ENCODE data around the gene FMR1NB. TPM values are rescaled to one million over a fixed set of nuclear protein-coding genes. Genes with fewer than 3 reads are reported as not detected.

Gene FMR1NB
- total and polyA plus RNA-seq, 2 of the 13 experiments (the other 11 are each of a cell fraction or from before 2014, with no cell fraction given), result not detected

DNA sequence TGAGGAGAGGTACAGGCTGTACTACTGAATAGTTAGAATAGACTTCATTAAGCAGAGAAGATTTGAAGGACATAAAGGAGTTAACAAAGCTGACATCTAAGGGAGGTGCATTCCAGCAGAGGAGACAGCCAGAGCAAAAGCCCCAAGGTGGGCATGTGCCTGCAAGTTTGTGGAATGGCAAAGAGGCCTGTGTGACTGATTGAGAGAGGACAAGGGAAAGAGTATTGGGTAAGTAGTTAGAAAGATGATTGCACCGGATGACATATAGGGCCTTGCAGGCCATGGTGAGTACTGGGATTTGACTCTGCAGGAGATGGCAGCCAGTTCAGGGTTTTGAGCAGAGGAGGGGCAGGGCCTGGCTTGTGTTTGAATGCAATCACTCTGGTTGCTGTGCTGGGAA, 55.9 kb downstream of the FMR1NB start:
- intact Hi-C loops (cut with micrococcal nuclease; ENCODE audit: unreplicated experiment), result no loop called here
- no TSS peak for BruUV-seq (replicated peaks)
- in situ Hi-C loops (cut with HindIII; ENCODE audit: extremely low pct_ligation_motif_present, low pct_unique_long_range_greater_than_20kb), result no loop called here
- 77% methylated on average over 1 of the region's 1 CpG for WGBS (ENCODE audit: low lambda C conversion rate)
- Histone ChIP-seq H4K20me1 (ENCODE audit: insufficient read depth, low read length) (no peaks in the 10 kb centered on the region), H3K27me3 (ENCODE audit: control insufficient read depth in 1 of 2, insufficient read depth in 2 of 2, low read length in 2 of 2) (no peaks in the 10 kb centered on the region), H3K79me2 (ENCODE audit: insufficient read depth, low read length) (no peaks in the 10 kb centered on the region), H2AFZ (ENCODE audit: low read length) (no peak overlapping the region), H3K9me3 (ENCODE audit: low read length) (no peaks in the 10 kb centered on the region), H3K9ac (ENCODE audit: insufficient read depth, low read depth, low read length) (no peak overlapping the region), H3K27ac (ENCODE audit: extremely low read length, insufficient read depth, low read length) (no peak overlapping the region), H3K36me3 (replicated peaks in 1 of 2; ENCODE audit: control insufficient read depth in 1 of 2, insufficient read depth in 2 of 2, low read length in 2 of 2) (no peaks in the 10 kb centered on the region), H3K4me1 (ENCODE audit: insufficient read depth, low read length) (no peaks in the 10 kb centered on the region), H3K4me2 (ENCODE audit: low read depth, low read length) (no peak overlapping the region), H3K4me3 (replicated peaks in 1 of 3; ENCODE audit: insufficient read depth in 1 of 3, low read depth in 2 of 3, low read length in 3 of 3) (no peak overlapping the region)
- ChIA-PET CTCF (ENCODE audit: low intra/inter-chr PET ratio, low total read pairs) (no interaction called here), POLR2A (no interaction called here)
- no peak for FAIRE-seq
- no peak for ATAC-seq
- no peak for DNase-seq (ENCODE audit: low spot score)
- TF ChIP-seq ZNF550 (CRISPR knock-in tag; IDR thresholded peaks at IDR 0.05; ENCODE audit: borderline replicate concordance), result no peak
- TF ChIP-seq ZNF75D (CRISPR knock-in tag; IDR thresholded peaks at IDR 0.05; ENCODE audit: borderline replicate concordance), result no peak
- TF ChIP-seq, protein P1, sequence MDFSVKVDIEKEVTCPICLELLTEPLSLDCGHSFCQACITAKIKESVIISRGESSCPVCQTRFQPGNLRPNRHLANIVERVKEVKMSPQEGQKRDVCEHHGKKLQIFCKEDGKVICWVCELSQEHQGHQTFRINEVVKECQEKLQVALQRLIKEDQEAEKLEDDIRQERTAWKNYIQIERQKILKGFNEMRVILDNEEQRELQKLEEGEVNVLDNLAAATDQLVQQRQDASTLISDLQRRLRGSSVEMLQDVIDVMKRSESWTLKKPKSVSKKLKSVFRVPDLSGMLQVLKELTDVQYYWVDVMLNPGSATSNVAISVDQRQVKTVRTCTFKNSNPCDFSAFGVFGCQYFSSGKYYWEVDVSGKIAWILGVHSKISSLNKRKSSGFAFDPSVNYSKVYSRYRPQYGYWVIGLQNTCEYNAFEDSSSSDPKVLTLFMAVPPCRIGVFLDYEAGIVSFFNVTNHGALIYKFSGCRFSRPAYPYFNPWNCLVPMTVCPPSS (IDR thresholded peaks at IDR 0.05), result no peak
- TF ChIP-seq, protein P2, sequence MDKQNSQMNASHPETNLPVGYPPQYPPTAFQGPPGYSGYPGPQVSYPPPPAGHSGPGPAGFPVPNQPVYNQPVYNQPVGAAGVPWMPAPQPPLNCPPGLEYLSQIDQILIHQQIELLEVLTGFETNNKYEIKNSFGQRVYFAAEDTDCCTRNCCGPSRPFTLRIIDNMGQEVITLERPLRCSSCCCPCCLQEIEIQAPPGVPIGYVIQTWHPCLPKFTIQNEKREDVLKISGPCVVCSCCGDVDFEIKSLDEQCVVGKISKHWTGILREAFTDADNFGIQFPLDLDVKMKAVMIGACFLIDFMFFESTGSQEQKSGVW (CRISPR knock-in tag; IDR thresholded peaks at IDR 0.05; ENCODE audit: borderline replicate concordance), result no peak
- TF ChIP-seq PHF8 (CRISPR knock-in tag; IDR thresholded peaks at IDR 0.05), result no peak
- TF ChIP-seq, protein P3, sequence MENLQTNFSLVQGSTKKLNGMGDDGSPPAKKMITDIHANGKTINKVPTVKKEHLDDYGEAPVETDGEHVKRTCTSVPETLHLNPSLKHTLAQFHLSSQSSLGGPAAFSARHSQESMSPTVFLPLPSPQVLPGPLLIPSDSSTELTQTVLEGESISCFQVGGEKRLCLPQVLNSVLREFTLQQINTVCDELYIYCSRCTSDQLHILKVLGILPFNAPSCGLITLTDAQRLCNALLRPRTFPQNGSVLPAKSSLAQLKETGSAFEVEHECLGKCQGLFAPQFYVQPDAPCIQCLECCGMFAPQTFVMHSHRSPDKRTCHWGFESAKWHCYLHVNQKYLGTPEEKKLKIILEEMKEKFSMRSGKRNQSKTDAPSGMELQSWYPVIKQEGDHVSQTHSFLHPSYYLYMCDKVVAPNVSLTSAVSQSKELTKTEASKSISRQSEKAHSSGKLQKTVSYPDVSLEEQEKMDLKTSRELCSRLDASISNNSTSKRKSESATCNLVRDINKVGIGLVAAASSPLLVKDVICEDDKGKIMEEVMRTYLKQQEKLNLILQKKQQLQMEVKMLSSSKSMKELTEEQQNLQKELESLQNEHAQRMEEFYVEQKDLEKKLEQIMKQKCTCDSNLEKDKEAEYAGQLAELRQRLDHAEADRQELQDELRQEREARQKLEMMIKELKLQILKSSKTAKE (CRISPR knock-in tag; IDR thresholded peaks at IDR 0.05; ENCODE audit: borderline replicate concordance), result no peak
- no peak for TF ChIP-seq KLF12 (CRISPR knock-in tag; IDR thresholded peaks at IDR 0.05; ENCODE audit: borderline replicate concordance)
- no peak for TF ChIP-seq ZNF382 (CRISPR knock-in tag; IDR thresholded peaks at IDR 0.05; ENCODE audit: borderline replicate concordance)
- TF ChIP-seq SP1 (IDR thresholded peaks at IDR 0.05), result no peak
- no peak for TF ChIP-seq SP1 (CRISPR knock-in tag; IDR thresholded peaks at IDR 0.05)
- TF ChIP-seq, protein P4, sequence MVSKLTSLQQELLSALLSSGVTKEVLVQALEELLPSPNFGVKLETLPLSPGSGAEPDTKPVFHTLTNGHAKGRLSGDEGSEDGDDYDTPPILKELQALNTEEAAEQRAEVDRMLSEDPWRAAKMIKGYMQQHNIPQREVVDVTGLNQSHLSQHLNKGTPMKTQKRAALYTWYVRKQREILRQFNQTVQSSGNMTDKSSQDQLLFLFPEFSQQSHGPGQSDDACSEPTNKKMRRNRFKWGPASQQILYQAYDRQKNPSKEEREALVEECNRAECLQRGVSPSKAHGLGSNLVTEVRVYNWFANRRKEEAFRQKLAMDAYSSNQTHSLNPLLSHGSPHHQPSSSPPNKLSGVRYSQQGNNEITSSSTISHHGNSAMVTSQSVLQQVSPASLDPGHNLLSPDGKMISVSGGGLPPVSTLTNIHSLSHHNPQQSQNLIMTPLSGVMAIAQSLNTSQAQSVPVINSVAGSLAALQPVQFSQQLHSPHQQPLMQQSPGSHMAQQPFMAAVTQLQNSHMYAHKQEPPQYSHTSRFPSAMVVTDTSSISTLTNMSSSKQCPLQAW (CRISPR knock-in tag; IDR thresholded peaks at IDR 0.05), result no peak
- TF ChIP-seq, protein P5, sequence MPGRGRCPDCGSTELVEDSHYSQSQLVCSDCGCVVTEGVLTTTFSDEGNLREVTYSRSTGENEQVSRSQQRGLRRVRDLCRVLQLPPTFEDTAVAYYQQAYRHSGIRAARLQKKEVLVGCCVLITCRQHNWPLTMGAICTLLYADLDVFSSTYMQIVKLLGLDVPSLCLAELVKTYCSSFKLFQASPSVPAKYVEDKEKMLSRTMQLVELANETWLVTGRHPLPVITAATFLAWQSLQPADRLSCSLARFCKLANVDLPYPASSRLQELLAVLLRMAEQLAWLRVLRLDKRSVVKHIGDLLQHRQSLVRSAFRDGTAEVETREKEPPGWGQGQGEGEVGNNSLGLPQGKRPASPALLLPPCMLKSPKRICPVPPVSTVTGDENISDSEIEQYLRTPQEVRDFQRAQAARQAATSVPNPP (CRISPR knock-in tag; IDR thresholded peaks at IDR 0.05), result no peak
- no peak for TF ChIP-seq SSRP1 (CRISPR knock-in tag; IDR thresholded peaks at IDR 0.05)
- TF ChIP-seq, protein P6, sequence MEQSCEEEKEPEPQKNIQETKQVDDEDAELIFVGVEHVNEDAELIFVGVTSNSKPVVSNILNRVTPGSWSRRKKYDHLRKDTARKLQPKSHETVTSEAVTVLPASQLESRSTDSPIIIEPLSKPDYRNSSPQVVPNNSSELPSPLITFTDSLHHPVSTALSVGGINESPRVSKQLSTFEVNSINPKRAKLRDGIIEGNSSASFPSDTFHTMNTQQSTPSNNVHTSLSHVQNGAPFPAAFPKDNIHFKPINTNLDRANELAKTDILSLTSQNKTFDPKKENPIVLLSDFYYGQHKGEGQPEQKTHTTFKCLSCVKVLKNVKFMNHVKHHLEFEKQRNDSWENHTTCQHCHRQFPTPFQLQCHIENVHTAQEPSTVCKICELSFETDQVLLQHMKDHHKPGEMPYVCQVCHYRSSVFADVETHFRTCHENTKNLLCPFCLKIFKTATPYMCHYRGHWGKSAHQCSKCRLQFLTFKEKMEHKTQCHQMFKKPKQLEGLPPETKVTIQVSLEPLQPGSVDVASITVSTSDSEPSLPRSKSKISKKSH (CRISPR knock-in tag; IDR thresholded peaks at IDR 0.05; ENCODE audit: borderline replicate concordance), result no peak
